Endothelial cell (in vitro differentiated cells): ENCODE data around the gene COX7C. TPM values are rescaled to one million over a fixed set of nuclear protein-coding genes. Genes with fewer than 3 reads are reported as not detected.
"Not testable (repeated sequence)": the region's sequence is repeated elsewhere in the genome, so short reads cannot be mapped to it uniquely, and the experiment has no call there.

Source experiments
- DNase-seq: peaks from one replicate; pipeline ENCODE4 v3.0.0; 2021; ENCODE audit warnings: low spot score
- H3K27ac Mint-ChIP-seq: one replicate; pipeline ENCODE4 v1.8.0; 2021; ENCODE audit warnings: mixed read lengths, inconsistent platforms; ENCODE audit not compliant: unreplicated experiment
- H3K27me3 Mint-ChIP-seq: one replicate; pipeline ENCODE4 v1.8.0; 2021; ENCODE audit warnings: mild to moderate bottlenecking, moderate library complexity, mixed read lengths, inconsistent platforms; ENCODE audit not compliant: unreplicated experiment
- H3K36me3 Mint-ChIP-seq: one replicate; pipeline ENCODE4 v1.8.0; 2021; ENCODE audit warnings: mild to moderate bottlenecking, low read depth, mixed read lengths, inconsistent platforms; ENCODE audit not compliant: unreplicated experiment
- H3K4me1 Mint-ChIP-seq: one replicate; pipeline ENCODE4 v1.8.0; 2021; ENCODE audit warnings: mild to moderate bottlenecking, mixed read lengths, inconsistent platforms; ENCODE audit not compliant: unreplicated experiment
- H3K4me3 Mint-ChIP-seq: one replicate; pipeline ENCODE4 v1.8.0; 2021; ENCODE audit warnings: mild to moderate bottlenecking, mixed read lengths, inconsistent platforms; ENCODE audit not compliant: unreplicated experiment
- H3K9me3 Mint-ChIP-seq: one replicate; pipeline ENCODE4 v1.8.0; 2021; ENCODE audit warnings: mixed read lengths, inconsistent platforms; ENCODE audit not compliant: unreplicated experiment
- total RNA-seq: library from RNA; stranded (reverse); fragmentation: NEBNext Ultra II Directional; extraction: Animal tissue kit (Norgen Biotek cat#: 25700); gene quantifications from one replicate; pipeline ENCODE4 v1.2.1, GENCODE V29; 2021; ENCODE audit not compliant: unreplicated experiment
- TF ChIP-seq, protein P1 (sequence below): fragments of 200-600 bp; sonication (generic); IDR thresholded peaks from one replicate; pipeline ENCODE4 v1.5.0; 2021; ENCODE audit warnings: antibody characterized with exemption; ENCODE audit not compliant: unreplicated experiment

Gene COX7C
- total RNA-seq, 1 donor from 2014 or later, result 434 TPM

DNA sequence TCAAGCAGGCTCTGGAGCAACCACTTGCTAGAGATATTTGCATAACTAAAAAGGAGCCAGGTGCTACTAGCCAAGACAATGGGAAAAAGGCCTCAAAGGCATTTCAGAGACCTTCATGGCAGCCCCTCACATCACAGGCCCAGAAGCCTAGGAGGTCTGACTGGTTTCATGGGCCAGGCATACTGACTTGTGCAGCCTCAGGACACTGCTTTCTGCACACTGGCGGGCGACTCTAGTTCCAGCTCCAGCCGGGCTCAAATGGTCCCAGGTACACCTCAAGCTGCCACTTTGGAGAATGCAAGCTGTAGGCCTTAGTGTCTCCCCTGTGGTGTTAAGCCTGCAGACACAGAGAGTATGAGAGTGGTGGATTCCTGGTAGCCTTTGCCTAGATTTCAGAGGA lies 27.1 kb downstream of the COX7C start:
- H3K9me3 Mint-ChIP-seq, result no peaks in the 10 kb centered on the region

DNA sequence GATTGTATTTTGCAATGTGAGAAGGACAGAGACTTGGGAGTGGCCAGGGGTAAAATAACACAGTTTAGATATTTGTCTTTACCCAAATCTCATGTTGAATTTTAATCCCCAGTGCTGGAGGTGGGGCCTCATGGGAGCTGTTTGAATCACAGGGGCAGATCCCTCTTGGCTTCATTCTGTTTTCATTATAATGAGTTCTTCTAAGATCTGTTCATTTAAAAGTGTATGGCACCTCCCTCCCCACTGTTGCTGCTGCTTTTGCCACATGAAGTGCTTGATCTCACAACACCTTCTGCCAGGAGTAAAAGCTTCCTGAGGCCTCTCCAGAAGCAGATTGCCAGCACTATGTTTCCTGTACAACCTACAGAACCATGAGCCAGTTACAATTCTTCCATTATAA lies 28.1 kb downstream of the COX7C start:
- Mint-ChIP-seq H3K27me3 (no peaks in the 10 kb centered on the region), H3K36me3 (no peaks in the 10 kb centered on the region), H3K27ac (no peak overlapping the region), H3K4me3 (no peak overlapping the region), H3K4me1 (no peaks in the 10 kb centered on the region), H3K9me3 (no peaks in the 10 kb centered on the region)
- TF ChIP-seq, protein P1, sequence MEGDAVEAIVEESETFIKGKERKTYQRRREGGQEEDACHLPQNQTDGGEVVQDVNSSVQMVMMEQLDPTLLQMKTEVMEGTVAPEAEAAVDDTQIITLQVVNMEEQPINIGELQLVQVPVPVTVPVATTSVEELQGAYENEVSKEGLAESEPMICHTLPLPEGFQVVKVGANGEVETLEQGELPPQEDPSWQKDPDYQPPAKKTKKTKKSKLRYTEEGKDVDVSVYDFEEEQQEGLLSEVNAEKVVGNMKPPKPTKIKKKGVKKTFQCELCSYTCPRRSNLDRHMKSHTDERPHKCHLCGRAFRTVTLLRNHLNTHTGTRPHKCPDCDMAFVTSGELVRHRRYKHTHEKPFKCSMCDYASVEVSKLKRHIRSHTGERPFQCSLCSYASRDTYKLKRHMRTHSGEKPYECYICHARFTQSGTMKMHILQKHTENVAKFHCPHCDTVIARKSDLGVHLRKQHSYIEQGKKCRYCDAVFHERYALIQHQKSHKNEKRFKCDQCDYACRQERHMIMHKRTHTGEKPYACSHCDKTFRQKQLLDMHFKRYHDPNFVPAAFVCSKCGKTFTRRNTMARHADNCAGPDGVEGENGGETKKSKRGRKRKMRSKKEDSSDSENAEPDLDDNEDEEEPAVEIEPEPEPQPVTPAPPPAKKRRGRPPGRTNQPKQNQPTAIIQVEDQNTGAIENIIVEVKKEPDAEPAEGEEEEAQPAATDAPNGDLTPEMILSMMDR, result no peak
- DNase-seq, result no peak

More for the DNA sequence above, 27.1 kb downstream of the COX7C start:
- no peak for DNase-seq
- Mint-ChIP-seq H3K27ac (no peak overlapping the region), H3K4me1 (peaks cover 5% of the 10 kb centered on the region), H3K4me3 (no peak overlapping the region), H3K36me3 (no peaks in the 10 kb centered on the region), H3K27me3 (no peaks in the 10 kb centered on the region)
- TF ChIP-seq, protein P1, result no peak

DNA sequence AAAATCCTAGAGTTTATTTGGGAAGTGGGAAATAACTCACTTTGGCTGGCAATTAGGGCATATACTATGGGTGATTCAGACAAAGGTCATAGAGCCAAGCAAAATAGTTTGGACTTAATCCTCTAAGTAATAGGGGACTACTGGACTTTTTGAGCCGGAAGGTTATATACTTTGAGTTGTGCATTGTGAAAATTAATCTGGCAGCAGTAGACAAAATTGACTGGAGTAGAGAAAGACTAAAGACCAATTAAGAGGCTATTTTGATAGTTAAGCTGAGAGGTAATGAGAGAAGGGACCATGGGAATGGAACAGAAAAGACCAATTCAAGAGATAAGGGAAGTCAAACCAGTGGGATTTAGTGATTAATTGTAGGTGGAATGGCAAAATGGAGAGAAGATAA lies 28.9 kb downstream of the COX7C start:
- TF ChIP-seq, protein P1, result no peak
- Mint-ChIP-seq H3K36me3 (no peaks in the 10 kb centered on the region), H3K27me3 (no peaks in the 10 kb centered on the region), H3K9me3 (no peaks in the 10 kb centered on the region), H3K27ac (no peak overlapping the region), H3K4me1 (no peaks in the 10 kb centered on the region), H3K4me3 (no peak overlapping the region)
- DNase-seq, result no peak

DNA sequence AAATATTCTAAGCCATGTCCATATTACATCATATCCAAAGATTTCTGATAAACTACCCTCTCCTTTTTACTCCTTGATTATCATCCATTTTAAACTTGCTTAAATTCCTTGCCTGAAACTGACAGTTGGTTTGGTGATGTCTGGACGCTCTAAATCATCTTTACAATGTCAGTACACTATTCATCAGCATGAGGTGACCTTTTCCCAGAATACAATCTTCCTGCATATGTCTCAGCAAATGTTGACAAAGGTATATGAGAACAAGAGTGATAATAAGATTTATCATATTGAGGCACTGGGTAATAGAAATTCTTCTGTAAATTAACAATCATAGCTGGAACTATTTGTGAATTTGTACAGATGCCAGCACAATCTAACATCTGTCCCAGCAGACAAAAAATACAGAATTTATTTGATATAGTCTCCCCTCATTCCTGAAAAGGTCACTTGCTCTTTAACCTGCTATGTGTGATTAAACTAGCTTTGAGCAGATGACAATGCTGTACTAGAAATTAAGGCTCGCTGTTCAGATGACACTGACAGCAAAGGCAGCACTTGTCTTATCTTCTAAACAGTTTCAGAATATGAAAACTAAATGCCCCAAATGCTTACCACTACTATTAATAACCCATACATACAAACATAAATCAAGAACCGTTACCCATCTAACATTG lies 32.2 kb downstream of the COX7C start:
- no peaks in the 10 kb centered on the region for H3K4me1 Mint-ChIP-seq
- H3K27ac Mint-ChIP-seq, result no peak overlapping the region

DNA sequence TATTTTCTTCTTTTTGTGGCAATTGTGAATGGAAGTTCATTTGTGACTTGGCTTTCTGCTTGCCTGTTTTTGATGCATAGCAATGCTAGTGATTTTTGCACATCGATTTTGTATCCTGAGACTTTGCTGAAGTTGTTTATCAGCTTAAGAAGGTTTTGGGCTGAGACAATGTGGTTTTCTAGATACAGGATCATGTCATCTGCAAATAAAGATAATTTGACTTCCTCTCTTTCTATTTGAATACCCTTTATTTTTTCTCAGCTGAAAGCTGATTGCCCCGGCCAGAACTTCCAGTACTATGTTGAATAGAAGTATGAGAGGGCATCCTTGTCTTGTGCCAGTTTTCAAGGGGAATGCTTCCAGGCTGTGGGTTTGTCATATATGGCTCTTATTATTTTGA lies 43.0 kb downstream of the COX7C start:
- not testable (repeated sequence) for H3K4me1 Mint-ChIP-seq, DNase-seq, H3K27me3 Mint-ChIP-seq, H3K36me3 Mint-ChIP-seq, H3K9me3 Mint-ChIP-seq, H3K27ac Mint-ChIP-seq, H3K4me3 Mint-ChIP-seq

More for the DNA sequence above, 32.2 kb downstream of the COX7C start:
- H3K9me3 Mint-ChIP-seq, result no peaks in the 10 kb centered on the region
- no peak overlapping the region for H3K4me3 Mint-ChIP-seq
- DNase-seq, result no peak
- H3K36me3 Mint-ChIP-seq, result no peaks in the 10 kb centered on the region
- TF ChIP-seq, protein P1, result no peak
- no peaks in the 10 kb centered on the region for H3K27me3 Mint-ChIP-seq
